ENCODE results near the gene TAOK3.

DNA sequence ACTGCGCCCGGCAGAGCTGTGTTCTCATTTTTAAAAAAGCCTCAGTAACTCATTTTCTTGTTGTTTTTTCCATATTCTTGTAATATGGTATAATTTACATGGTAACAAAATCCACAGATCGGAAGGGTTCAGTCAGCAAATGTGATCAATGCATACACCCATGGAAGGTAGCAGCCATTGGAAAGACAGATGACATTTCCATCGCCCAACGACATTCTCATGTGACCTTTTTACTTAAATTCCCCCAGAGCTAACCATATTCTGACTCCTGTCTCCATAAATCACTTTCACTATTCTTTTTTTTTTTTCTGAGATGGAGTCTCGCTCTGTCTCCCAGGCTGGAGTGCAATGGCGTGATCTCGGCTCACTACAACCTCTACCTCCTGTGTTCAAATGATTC lies 231.9 kb downstream of the TAOK3 start:
- TF ChIP-seq EZH2 (IDR thresholded peaks at IDR 0.05) (no peak), POLR2AphosphoS5 (IDR thresholded peaks at IDR 0.05; ENCODE audit: borderline replicate concordance, low read depth, low read length) (no peak), FOXP2 (optimal IDR thresholded peaks at IDR 0.05; ENCODE audit: control extremely low read depth, extremely low read length, insufficient read depth) (no peak)
